ENCODE measurements around the gene SLC16A12. TPM values are rescaled to one million over a fixed set of nuclear protein-coding genes. Genes with fewer than 3 reads are reported as not detected.

Gene SLC16A12
- total and polyA plus RNA-seq, 2 of the 13 experiments (the other 11 are each of a cell fraction or from before 2014, with no cell fraction given), result 0.02 TPM; not detected in 1

- TF ChIP-seq EP300 (IDR thresholded peaks at IDR 0.05; ENCODE audit: low read depth in 2 of 2, low read length in 2 of 2) (no peak), EP300 (CRISPR knock-in tag; IDR thresholded peaks at IDR 0.05; ENCODE audit: borderline replicate concordance) (no peak), BRF2 (CRISPR knock-in tag; IDR thresholded peaks at IDR 0.05) (0 out of 2 replicates have a peak, but pooled peaks have one; percentile 26), SRSF4 (IDR thresholded peaks at IDR 0.05; ENCODE audit: low read depth, low read length, poor library complexity, severe bottlenecking) (no peak), PHF21A (CRISPR knock-in tag; IDR thresholded peaks at IDR 0.05) (no peak), ZFP91 (CRISPR knock-in tag; IDR thresholded peaks at IDR 0.05; ENCODE audit: borderline replicate concordance) (peak; percentile 49; the same call in 1 of the 2 replicates), ZNF451 (CRISPR knock-in tag; IDR thresholded peaks at IDR 0.05) (no peak), ZNF350 (CRISPR knock-in tag; IDR thresholded peaks at IDR 0.05; ENCODE audit: borderline replicate concordance, low read depth) (peak; percentile 71; the same call in 1 of the 2 replicates), NFE2L2 (IDR thresholded peaks at IDR 0.05; ENCODE audit: low read length) (no peak), XBP1 (CRISPR knock-in tag; IDR thresholded peaks at IDR 0.05) (no peak), ZNF557 (CRISPR knock-in tag; IDR thresholded peaks at IDR 0.05) (no peak), SYNCRIP (IDR thresholded peaks at IDR 0.05; ENCODE audit: insufficient read depth, low read depth, low read length) (no peak), NR3C1 (CRISPR knock-in tag; IDR thresholded peaks at IDR 0.05) (no peak), ZNF597 (CRISPR knock-in tag; IDR thresholded peaks at IDR 0.05) (no peak), ZSCAN21 (CRISPR knock-in tag; IDR thresholded peaks at IDR 0.05; ENCODE audit: borderline replicate concordance) (no peak; the same call in 1 of the 2 replicates), ZNF781 (CRISPR knock-in tag; IDR thresholded peaks at IDR 0.05; ENCODE audit: borderline replicate concordance, not compliant biosample characterization) (peak; percentile 52), POLR2AphosphoS5 (IDR thresholded peaks at IDR 0.05; ENCODE audit: low read depth, low read length) (no peak), PRMT3 (CRISPR knock-in tag; IDR thresholded peaks at IDR 0.05; ENCODE audit: borderline replicate concordance, low read depth) (no peak), ZNF281 (CRISPR knock-in tag; IDR thresholded peaks at IDR 0.05; ENCODE audit: borderline replicate concordance) (no peak)
Observed at GRCh38 chr10:89414879-89415821, 120.2 kb downstream of the SLC16A12 start (continued).
